Osteoblast (primary cell): Measurements from ENCODE around the gene SRD5A2. TPM values are rescaled to one million over a fixed set of nuclear protein-coding genes. Genes with fewer than 3 reads are reported as not detected.

Experiments
- DNase-seq: peaks from one replicate; pipeline ENCODE4 v3.0.0; 2011; ENCODE audit warnings: low spot score, mixed read lengths; ENCODE audit not compliant: insufficient read length; ENCODE audit errors: missing footprints
- H2AFZ ChIP-seq: 2 replicates; pipeline ENCODE4 v1.6.0; 2011; ENCODE audit warnings: mild to moderate bottlenecking, low read length
- H3K27ac ChIP-seq: 2 replicates; pipeline ENCODE4 v1.5.1; 2011; ENCODE audit warnings: mild to moderate bottlenecking, low read depth, low read length, moderate library complexity
- H3K27me3 ChIP-seq: 2 replicates; pipeline ENCODE4 v1.6.0; 2012; ENCODE audit warnings: mild to moderate bottlenecking, control low read depth, inconsistent platforms, low read length, moderate library complexity; ENCODE audit not compliant: insufficient read depth
- H3K36me3 ChIP-seq: 2 replicates; pipeline ENCODE4 v1.5.1; 2011; ENCODE audit warnings: mild to moderate bottlenecking, low read length, control low read depth, moderate library complexity; ENCODE audit not compliant: insufficient read depth
- H3K4me1 ChIP-seq: 2 replicates; pipeline ENCODE4 v1.5.1; 2011; ENCODE audit warnings: mild to moderate bottlenecking, low read length, control low read depth, moderate library complexity; ENCODE audit not compliant: insufficient read depth
- H3K4me2 ChIP-seq: 2 replicates; pipeline ENCODE4 v1.6.0; 2011; ENCODE audit warnings: mild to moderate bottlenecking, low read length; ENCODE audit not compliant: insufficient read depth
- H3K4me3 ChIP-seq: fragments of 200-600 bp; sonication (generic); 3 replicates; pipeline ENCODE4 v1.5.1; 2012; ENCODE audit warnings: mild to moderate bottlenecking, low read length, inconsistent platforms; ENCODE audit not compliant: insufficient read depth
- H3K79me2 ChIP-seq: 2 replicates; pipeline ENCODE4 v1.6.0; 2012; ENCODE audit warnings: mild to moderate bottlenecking, low read length, control low read depth, inconsistent platforms; ENCODE audit not compliant: insufficient read depth
- H3K9me3 ChIP-seq: 2 replicates; pipeline ENCODE4 v1.5.1; 2011; ENCODE audit warnings: low read depth, low read length, control low read depth
- H4K20me1 ChIP-seq: 2 replicates; pipeline ENCODE4 v1.6.0; 2012; ENCODE audit warnings: mild to moderate bottlenecking, low read length, control low read depth; ENCODE audit not compliant: insufficient read depth
- total RNA-seq: library from RNA; depleted of rRNA; stranded (reverse); fragments of >200 nt; gene quantifications from 2 replicates; pipeline ENCODE4 v1.2.3, GENCODE V29; 2012
- TF ChIP-seq, protein P1 (sequence below): IDR thresholded peaks from 2 replicates; pipeline ENCODE4 v1.5.1; 2011; ENCODE audit warnings: mild to moderate bottlenecking, low read depth, low read length, moderate library complexity; ENCODE audit errors: extremely low read depth

Gene SRD5A2
- total RNA-seq, 1 donor: not detected

GRCh38 chr2:31523871-31524492, 56.8 kb downstream of the SRD5A2 start:
- Histone ChIP-seq H3K27ac (no peak overlapping the region), H3K4me2 (no peak overlapping the region), H3K27me3 (peaks cover 3% of the 10 kb centered on the region), H3K4me1 (peaks cover 3% of the 10 kb centered on the region), H3K4me3 (no peak overlapping the region), H4K20me1 (no peaks in the 10 kb centered on the region), H3K9me3 (no peaks in the 10 kb centered on the region), H2AFZ (no peak overlapping the region), H3K36me3 (no peaks in the 10 kb centered on the region), H3K79me2 (no peaks in the 10 kb centered on the region)
- DNase-seq: peak; percentile 72
- TF ChIP-seq, protein P1, sequence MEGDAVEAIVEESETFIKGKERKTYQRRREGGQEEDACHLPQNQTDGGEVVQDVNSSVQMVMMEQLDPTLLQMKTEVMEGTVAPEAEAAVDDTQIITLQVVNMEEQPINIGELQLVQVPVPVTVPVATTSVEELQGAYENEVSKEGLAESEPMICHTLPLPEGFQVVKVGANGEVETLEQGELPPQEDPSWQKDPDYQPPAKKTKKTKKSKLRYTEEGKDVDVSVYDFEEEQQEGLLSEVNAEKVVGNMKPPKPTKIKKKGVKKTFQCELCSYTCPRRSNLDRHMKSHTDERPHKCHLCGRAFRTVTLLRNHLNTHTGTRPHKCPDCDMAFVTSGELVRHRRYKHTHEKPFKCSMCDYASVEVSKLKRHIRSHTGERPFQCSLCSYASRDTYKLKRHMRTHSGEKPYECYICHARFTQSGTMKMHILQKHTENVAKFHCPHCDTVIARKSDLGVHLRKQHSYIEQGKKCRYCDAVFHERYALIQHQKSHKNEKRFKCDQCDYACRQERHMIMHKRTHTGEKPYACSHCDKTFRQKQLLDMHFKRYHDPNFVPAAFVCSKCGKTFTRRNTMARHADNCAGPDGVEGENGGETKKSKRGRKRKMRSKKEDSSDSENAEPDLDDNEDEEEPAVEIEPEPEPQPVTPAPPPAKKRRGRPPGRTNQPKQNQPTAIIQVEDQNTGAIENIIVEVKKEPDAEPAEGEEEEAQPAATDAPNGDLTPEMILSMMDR: peak; percentile 83

DNA sequence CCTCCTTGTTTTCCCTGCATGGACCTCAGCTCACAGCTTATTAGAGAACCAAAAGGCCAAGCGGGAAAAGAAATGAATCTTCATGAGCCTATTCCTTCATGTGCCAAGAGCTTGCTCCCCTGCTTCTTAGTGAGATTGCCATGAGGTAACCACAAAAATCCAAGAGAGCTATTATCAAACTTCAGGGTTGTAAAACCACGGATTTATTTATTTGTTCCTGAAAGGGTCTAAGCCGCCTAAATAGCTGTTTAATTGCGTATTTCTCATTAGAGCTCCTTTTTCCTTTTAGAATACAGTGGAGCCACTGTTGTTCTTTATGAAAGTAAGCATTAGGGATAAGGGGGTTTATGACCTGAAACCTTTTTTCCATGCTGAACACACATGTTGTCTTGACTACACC, 58.0 kb downstream of the SRD5A2 start:
- no peaks in the 10 kb centered on the region for H3K36me3 ChIP-seq
- no peak overlapping the region for H3K4me2 ChIP-seq
- H3K4me1 ChIP-seq: peaks cover 3% of the 10 kb centered on the region
- no peak overlapping the region for H2AFZ ChIP-seq
- no peaks in the 10 kb centered on the region for H3K9me3 ChIP-seq
- no peaks in the 10 kb centered on the region for H3K79me2 ChIP-seq
- no peak for DNase-seq
- no peaks in the 10 kb centered on the region for H4K20me1 ChIP-seq
- no peak overlapping the region for H3K4me3 ChIP-seq
- TF ChIP-seq, protein P1: no peak
- H3K27me3 ChIP-seq: peaks cover 3% of the 10 kb centered on the region
- H3K27ac ChIP-seq: no peak overlapping the region

DNA sequence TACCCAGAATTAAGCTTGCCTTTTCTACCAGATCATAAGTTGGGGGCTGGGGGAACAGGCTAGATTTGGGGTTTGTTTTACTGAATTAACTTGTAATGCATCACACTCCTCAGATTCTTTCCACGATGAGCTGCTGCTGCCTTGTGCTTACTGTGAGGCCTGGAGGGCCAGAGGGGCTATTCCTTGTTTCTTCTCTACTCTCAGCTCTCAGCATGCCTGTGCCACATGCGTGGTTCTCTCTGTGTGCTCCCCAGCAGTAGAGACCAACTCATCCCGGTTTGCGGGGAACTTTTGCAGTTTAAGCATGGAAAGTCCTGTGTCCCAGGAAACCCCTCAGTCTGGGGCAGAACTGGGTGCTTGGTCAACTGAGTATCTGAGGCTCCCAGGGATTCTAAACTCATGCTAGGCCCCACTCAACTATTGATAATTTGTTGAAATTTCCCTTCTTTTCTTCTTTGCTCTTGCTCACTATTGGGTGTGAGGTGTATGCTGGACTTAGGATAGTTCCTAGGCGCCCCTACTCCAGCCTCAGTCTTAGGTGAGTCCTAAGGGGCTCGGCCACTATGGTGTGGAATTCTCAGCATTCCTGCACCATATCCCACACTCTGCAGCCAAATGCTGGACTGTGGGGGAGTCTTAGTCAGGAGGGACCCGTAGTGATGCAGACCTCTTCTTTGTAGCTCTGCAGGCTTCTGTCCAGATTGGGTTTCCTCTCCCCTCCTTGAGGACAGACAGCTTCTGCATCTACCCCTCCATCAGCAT, 63.1 kb downstream of the SRD5A2 start:
- TF ChIP-seq, protein P1: no peak
- Histone ChIP-seq H3K79me2 (no peaks in the 10 kb centered on the region), H4K20me1 (no peaks in the 10 kb centered on the region), H3K36me3 (no peaks in the 10 kb centered on the region), H3K4me1 (no peaks in the 10 kb centered on the region), H3K4me2 (no peak overlapping the region), H2AFZ (no peak overlapping the region), H3K27me3 (peaks cover 3% of the 10 kb centered on the region), H3K9me3 (no peaks in the 10 kb centered on the region), H3K27ac (no peak overlapping the region), H3K4me3 (no peak overlapping the region)
- no peak for DNase-seq

DNA sequence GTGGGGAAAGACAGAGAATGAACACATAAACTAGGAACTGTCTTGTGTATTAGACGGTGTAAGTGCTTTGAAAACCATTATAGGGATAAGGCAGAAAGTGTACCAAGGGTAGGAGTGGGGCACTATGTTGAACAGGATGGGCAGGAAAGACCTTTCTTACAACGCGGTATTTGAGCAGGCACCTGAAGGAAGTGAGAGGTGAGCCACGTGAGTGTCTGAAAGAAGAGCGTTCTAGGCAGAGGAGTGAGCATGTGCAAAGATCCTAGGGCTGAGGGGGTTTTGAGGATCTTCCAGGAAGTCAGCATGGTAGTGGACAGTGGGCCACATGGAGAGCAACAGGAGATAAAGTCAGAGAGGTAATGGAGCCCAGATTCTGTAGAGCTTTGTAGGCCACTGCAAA, 65.2 kb downstream of the SRD5A2 start:
- DNase-seq: no peak
- H4K20me1 ChIP-seq: no peaks in the 10 kb centered on the region

More for the DNA sequence above, 65.2 kb downstream of the SRD5A2 start:
- Histone ChIP-seq H2AFZ (no peak overlapping the region), H3K27me3 (no peaks in the 10 kb centered on the region), H3K9me3 (no peaks in the 10 kb centered on the region), H3K27ac (no peak overlapping the region), H3K4me1 (no peaks in the 10 kb centered on the region), H3K4me2 (no peak overlapping the region), H3K36me3 (no peaks in the 10 kb centered on the region), H3K79me2 (no peaks in the 10 kb centered on the region), H3K4me3 (no peak overlapping the region)
- TF ChIP-seq, protein P1: no peak
